HG02610 (cell line): ENCODE measurements around the gene SRC.

Experiments
- ATAC-seq: cut with Tn5 transposase; IDR thresholded peaks from one replicate; pipeline ENCODE4 v1.9.1; 2021; ENCODE audit warnings: mild to moderate bottlenecking, moderate library complexity; ENCODE audit not compliant: unreplicated experiment

The SRC gene

GRCh38 chr20:37407019-37407566 is 61.2 kb downstream of the SRC start:
- ATAC-seq = no peak

GRCh38 chr20:37407573-37408002 is 61.6 kb downstream of the SRC start:
- no peak for ATAC-seq

GRCh38 chr20:37408302-37409193 is 62.6 kb downstream of the SRC start:
- ATAC-seq = no peak

- ATAC-seq = no peak
These were observed 65.7 kb downstream of the SRC start for GRCh38 chr20:37411408-37412219.

GRCh38 chr20:37413023-37413334 is 67.0 kb downstream of the SRC start:
- no peak for ATAC-seq

- no peak for ATAC-seq
These were observed 67.4 kb downstream of the SRC start for GRCh38 chr20:37413379-37413778.

GRCh38 chr20:37414224-37415035 is 68.5 kb downstream of the SRC start:
- no peak for ATAC-seq

GRCh38 chr20:37415118-37416085 is 69.5 kb downstream of the SRC start:
- no peak for ATAC-seq

GRCh38 chr20:37416100-37416847 is 70.3 kb downstream of the SRC start:
- ATAC-seq = no peak

GRCh38 chr20:37416848-37417616 is 71.1 kb downstream of the SRC start:
- no peak for ATAC-seq

GRCh38 chr20:37417617-37418467 is 71.9 kb downstream of the SRC start:
- no peak for ATAC-seq

- ATAC-seq = no peak
These were observed 72.7 kb downstream of the SRC start for GRCh38 chr20:37418591-37419109.

GRCh38 chr20:37419307-37419706 is 73.4 kb downstream of the SRC start:
- ATAC-seq = no peak

- ATAC-seq = no peak
These were observed 74.0 kb downstream of the SRC start for GRCh38 chr20:37419774-37420542.

- ATAC-seq = no peak
These were observed 74.7 kb downstream of the SRC start for GRCh38 chr20:37420610-37421009.
